ENCODE results near the gene TSPAN32. TPM values are rescaled to one million over a fixed set of nuclear protein-coding genes. Genes with fewer than 3 reads are reported as not detected.

The TSPAN32 gene
- total RNA-seq, 3 donors from 2014 or later: 2.9 to 4.6 (median 4.3) TPM

DNA sequence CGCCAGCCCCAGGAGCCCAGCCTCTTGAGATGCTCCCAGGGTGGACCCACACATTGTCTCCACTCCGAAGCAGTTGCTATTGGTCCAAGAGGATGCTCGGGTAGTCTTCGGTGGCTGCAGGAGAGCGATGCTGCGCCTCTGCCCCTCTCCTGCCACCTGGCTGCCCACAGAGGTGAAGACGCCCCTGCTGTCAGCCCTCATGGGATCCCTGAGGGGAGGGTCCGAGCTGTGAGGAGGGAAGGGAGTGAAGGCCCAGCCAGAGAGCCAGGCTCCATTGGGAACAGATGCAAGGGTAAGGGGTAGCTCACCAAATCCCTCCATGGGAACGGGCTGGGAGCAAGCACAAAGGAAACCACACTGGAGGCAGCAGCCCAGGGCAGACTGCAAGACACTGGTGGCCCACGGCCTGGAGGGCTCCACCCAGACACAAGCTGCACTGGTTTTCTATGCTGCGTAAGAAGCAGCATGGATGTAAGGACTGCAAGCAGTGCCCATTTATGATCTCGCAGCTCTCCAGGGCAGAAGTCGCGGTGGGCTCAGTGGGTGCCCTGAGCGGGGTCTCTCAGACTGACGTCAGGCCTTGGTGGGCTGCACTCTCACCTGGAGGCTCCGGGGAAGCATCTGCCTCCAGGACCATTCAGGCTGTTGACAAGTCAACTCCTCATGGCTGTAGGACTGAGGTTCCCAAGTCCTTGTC, 15.7 kb downstream of the TSPAN32 start:
- H3K4me1 Mint-ChIP-seq (ENCODE audit: low read depth): peaks cover 6% of the 10 kb centered on the region
- ATAC-seq (no peak), DNase-seq (no peak)
- H3K9me3 Mint-ChIP-seq: no peaks in the 10 kb centered on the region
- H3K36me3 Mint-ChIP-seq (ENCODE audit: insufficient read depth): no peaks in the 10 kb centered on the region
- H3K27me3 Mint-ChIP-seq (ENCODE audit: low read depth): peaks cover 6% of the 10 kb centered on the region
- H3K4me3 Mint-ChIP-seq: no peak overlapping the region

DNA sequence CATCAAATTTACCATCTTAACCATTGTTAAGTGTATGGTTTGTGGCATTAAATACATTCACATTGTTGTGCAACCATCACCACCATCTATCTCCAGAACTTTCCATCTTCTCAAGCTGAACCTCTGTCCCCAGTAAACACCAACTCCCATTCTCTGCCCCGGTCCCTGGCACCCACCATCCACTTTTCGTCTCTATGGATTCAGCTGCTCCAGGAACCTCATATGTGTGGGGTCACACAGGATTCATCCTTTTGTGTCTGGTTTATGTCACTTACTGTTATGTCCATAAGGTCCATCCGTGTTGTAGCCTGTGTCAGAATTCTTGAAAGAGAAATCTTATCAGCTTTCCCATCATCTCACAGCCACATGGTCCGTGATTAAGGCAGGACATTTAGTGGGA, 16.3 kb downstream of the TSPAN32 start:
- no peak overlapping the region for H3K4me3 Mint-ChIP-seq
- no peak for ATAC-seq
- DNase-seq: no peak
- H3K9me3 Mint-ChIP-seq: peaks cover 6% of the 10 kb centered on the region
- peaks cover 6% of the 10 kb centered on the region for H3K27me3 Mint-ChIP-seq (ENCODE audit: low read depth)
- H3K36me3 Mint-ChIP-seq (ENCODE audit: insufficient read depth): no peaks in the 10 kb centered on the region
- peaks cover 5% of the 10 kb centered on the region for H3K4me1 Mint-ChIP-seq (ENCODE audit: low read depth)

DNA sequence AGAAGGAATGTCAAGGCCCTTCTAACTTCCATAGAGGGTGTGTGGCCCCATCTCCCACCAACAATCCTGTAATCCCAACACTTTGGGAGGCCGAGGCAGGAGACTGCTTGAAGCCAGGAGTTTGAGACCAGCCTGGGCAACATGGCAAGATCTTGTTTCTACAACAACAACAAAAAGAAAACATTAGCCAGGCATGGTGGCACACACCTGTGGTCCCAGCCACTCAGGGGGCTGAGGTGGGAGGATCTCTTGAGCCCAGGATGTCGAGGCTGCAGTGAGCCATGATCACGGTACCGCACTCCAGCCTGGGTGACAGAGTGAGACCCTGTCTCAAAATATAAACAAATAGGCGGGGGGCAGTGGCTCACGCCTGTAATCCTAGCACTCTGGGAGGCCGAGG, 16.9 kb downstream of the TSPAN32 start:
- no peak for ATAC-seq
- Mint-ChIP-seq H3K4me1 (ENCODE audit: low read depth) (peaks cover 5% of the 10 kb centered on the region), H3K36me3 (ENCODE audit: insufficient read depth) (no peaks in the 10 kb centered on the region), H3K27me3 (ENCODE audit: low read depth) (peaks cover 6% of the 10 kb centered on the region), H3K4me3 (no peak overlapping the region), H3K9me3 (peaks cover 11% of the 10 kb centered on the region)
- DNase-seq: no peak

DNA sequence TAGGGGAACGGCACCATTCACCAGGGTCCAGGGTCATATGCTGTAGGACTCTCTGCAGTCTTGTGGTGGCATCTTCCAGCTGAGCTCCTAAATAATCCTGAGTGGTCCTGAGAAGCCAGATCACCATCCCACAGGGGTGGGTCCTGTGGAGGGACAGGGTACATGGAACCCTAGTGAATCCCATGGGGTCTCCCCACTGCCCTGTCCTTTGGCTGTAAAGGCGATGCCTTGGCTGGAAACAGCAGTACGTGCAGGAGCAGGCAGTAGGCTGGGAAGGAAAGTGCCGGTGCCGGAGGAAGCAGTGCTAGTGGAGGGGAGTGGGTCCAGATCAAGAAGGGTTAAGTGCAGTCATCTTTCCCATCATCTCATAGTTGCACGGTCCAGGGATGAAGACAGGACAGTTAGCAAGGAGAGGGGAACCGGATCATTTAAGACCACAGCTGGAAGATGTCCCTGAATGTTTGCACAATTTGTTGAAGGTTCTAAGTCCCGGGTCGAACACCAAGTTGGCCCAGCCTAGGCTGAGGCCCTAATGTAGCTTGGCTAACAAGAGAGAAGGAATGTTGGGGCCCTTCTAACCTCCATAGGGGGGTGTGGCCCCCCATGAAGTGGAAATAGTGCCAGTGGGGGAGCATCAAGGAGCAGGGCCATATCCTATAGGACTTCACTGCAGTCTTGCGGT, 18.1 kb downstream of the TSPAN32 start:
- peaks cover 11% of the 10 kb centered on the region for H3K9me3 Mint-ChIP-seq
- H3K36me3 Mint-ChIP-seq (ENCODE audit: insufficient read depth): no peaks in the 10 kb centered on the region
- ATAC-seq: no peak
- H3K4me1 Mint-ChIP-seq (ENCODE audit: low read depth): peaks cover 5% of the 10 kb centered on the region
- no peak for DNase-seq
- no peak overlapping the region for H3K4me3 Mint-ChIP-seq
- H3K27me3 Mint-ChIP-seq (ENCODE audit: low read depth): peaks cover 6% of the 10 kb centered on the region

DNA sequence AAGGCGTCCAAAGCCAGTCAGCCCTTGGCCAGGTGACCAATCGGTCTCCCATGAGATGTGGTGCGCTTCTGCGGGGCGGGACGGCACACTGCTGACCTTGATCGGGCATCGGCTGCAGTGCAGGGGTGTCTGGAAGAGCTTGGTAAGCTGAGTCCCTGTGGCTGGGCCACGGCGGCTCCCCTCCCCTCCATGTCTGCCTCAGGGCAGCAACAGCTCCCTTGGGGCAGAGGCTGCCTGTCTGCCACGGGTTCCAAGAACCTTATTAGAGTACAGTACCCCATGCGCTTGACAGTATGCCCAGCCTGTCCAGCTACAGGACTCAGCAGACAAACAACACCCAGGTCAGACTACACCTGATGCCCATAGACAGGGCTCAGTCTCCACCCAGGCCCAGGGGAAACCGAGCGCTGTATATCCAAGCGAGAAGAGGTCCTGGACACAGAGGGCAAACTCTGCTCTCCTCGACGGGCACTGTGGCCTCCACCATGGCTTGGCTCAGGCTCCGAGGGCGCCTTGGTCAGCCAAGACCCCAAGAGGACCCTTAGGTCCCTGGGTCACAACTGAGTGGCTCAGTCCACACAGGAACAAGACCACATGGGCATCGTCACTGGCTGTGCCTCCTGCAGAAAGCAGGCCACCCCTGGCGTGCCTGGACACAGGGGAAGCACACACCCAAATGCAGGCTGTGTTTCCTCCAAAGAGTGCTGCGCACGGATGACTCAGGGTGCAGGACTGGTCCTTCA, 18.9 kb downstream of the TSPAN32 start:
- Mint-ChIP-seq H3K36me3 (ENCODE audit: insufficient read depth) (no peaks in the 10 kb centered on the region), H3K9me3 (peaks cover 11% of the 10 kb centered on the region), H3K27me3 (ENCODE audit: low read depth) (peaks cover 10% of the 10 kb centered on the region), H3K4me3 (no peak overlapping the region), H3K4me1 (ENCODE audit: low read depth) (peaks cover 5% of the 10 kb centered on the region)
- no peak for DNase-seq
- ATAC-seq: no peak

DNA sequence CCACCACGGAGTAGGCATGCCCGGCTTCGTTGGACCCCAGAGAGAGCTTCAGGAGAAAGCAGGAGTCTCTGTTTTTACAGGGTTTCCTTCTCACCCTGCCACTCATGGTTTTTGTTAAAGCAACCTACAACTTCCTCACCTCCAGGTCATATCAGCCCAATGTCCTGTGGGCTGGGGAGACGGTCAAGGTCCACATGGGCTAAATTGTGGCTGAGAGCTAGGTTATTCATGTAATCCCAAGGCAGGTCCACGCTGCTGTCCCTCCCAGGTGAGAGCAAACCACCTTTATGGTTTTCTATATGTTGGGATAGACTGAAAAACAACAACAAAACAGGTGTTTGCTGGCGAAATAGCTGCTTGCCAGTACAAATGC, 19.5 kb downstream of the TSPAN32 start:
- ATAC-seq: no peak
- peaks cover 13% of the 10 kb centered on the region for H3K27me3 Mint-ChIP-seq (ENCODE audit: low read depth)
- H3K9me3 Mint-ChIP-seq: peaks cover 11% of the 10 kb centered on the region

DNA sequence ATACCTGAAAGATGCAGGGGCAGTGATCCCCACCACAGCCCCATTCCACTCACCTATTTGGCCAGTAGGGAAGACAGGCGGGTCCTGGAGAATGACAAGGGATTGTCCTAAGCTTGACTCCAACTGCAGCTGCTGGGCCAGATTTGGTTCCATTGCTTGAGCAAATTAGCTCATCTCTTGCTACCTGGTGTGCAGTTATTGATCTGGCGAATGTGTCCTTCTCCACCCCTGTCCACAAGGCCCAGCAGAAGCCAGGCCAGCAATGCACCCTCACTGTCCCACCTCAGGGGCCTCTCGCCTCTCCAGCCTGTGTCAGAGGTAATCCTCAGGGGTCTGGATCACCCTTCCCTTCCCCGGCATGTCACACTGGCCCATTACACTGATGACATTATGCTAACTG, 23.3 kb downstream of the TSPAN32 start:
- ATAC-seq: no peak
- Mint-ChIP-seq H3K4me1 (ENCODE audit: low read depth) (no peaks in the 10 kb centered on the region), H3K9me3 (peaks cover 11% of the 10 kb centered on the region), H3K27me3 (ENCODE audit: low read depth) (peaks cover 25% of the 10 kb centered on the region), H3K4me3 (no peak overlapping the region), H3K36me3 (ENCODE audit: insufficient read depth) (no peaks in the 10 kb centered on the region)
- DNase-seq: no peak

More for the DNA sequence above, 19.5 kb downstream of the TSPAN32 start:
- H3K36me3 Mint-ChIP-seq (ENCODE audit: insufficient read depth): no peaks in the 10 kb centered on the region
- no peak for DNase-seq
- H3K4me3 Mint-ChIP-seq: no peak overlapping the region
- peaks cover 5% of the 10 kb centered on the region for H3K4me1 Mint-ChIP-seq (ENCODE audit: low read depth)

DNA sequence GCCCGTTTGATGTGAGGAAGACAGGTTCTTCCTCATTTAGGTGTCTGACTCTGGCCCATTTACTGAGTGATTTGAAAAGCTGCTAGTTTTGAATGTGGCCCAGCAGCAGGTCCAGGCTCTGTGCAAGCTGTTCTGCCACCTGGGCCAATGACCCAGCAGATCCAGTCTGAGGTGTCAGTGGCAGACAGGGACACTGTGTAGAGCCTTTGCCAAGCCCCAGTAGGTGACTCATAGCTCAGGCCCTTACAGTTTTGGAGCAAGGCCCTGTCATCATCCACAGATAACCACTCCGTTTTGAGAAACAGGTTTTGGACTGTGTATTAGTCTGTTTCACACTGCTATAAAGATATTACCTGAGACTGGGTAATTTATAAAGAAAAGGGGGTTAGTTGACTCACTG, 23.9 kb downstream of the TSPAN32 start:
- no peak for DNase-seq
- Mint-ChIP-seq H3K36me3 (ENCODE audit: insufficient read depth) (no peaks in the 10 kb centered on the region), H3K9me3 (peaks cover 15% of the 10 kb centered on the region), H3K4me1 (ENCODE audit: low read depth) (no peaks in the 10 kb centered on the region), H3K4me3 (no peak overlapping the region), H3K27me3 (ENCODE audit: low read depth) (peaks cover 28% of the 10 kb centered on the region)
- no peak for ATAC-seq

DNA sequence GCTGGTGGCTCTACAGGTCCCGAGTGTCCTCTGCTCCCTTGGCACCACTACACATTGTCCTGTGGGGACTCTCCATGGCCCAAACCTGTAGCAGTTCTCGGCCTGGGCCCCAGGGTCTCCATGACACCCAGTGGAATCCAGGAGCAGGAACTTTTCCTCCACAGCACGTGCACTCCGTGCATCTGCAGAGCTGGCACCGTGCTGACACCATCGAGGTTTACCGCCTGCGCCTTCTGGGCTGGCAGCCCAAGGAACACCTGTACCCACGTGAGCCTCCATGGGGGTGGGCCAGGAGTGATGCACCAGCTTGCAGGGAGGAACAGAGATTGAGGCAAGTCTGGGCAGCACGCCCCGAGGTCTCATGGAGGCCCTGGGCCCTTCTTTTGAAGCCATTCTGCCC, 25.2 kb downstream of the TSPAN32 start:
- H3K4me1 Mint-ChIP-seq (ENCODE audit: low read depth): no peaks in the 10 kb centered on the region
- H3K27me3 Mint-ChIP-seq (ENCODE audit: low read depth): peaks cover 28% of the 10 kb centered on the region
- no peak for ATAC-seq
- H3K36me3 Mint-ChIP-seq (ENCODE audit: insufficient read depth): no peaks in the 10 kb centered on the region
- DNase-seq: no peak
- peaks cover 19% of the 10 kb centered on the region for H3K9me3 Mint-ChIP-seq
- H3K4me3 Mint-ChIP-seq: no peak overlapping the region

DNA sequence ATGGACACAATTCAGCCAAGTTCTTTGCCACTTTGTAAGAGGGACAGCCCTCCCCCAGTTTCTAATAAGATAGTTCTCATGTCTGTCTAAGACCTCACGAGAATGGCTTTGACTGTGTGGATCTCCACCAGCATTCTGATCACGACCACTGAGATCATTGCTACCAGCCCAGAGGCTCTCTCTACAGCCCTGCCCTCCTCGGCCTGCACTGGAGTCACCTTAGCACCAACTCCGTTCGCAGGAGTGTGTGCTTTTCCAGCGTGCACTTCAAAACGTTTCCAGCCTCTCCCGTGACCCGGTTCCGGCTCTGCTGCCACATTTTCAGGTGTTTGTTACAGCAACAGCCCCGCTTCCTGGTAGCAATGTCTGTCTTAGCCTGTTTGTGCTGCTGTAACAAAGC, 26.2 kb downstream of the TSPAN32 start:
- H3K9me3 Mint-ChIP-seq: peaks cover 15% of the 10 kb centered on the region
- H3K27me3 Mint-ChIP-seq (ENCODE audit: low read depth): peaks cover 28% of the 10 kb centered on the region
- DNase-seq: no peak
- ATAC-seq: no peak
- H3K4me3 Mint-ChIP-seq: no peak overlapping the region
- no peaks in the 10 kb centered on the region for H3K36me3 Mint-ChIP-seq (ENCODE audit: insufficient read depth)
- H3K4me1 Mint-ChIP-seq (ENCODE audit: low read depth): no peaks in the 10 kb centered on the region

DNA sequence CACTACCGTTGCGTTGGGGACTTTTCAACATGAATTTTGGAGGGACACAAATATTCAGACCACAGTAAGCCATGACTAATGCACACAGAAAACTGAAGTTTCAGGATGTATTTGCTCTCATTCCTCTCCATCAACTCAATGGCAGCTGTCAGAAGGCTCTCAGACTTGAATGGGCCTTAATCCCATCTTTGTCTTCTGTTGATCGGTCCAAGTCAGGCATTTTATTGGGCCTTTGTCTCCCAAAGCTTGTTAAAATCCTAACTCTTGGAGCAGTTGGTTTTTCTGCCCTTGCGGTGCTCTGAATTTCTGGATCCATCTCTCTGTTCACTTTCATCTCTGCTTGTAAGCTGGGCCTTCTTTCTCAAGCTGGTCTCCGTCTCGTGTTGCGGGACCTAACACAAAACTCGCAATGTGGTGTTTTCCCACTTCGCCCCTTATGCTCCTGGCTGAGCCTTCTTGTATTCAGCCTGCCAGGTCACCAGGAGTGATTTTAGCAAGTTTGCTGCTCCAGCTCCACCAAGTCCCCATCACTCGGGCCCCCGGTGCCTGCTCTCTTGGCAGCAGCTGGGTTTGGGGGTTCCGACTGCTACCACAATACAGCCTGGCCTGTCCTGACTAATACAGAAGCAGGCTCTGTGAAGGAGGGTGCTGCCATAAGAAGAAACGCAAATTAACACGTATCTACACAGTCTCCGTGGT, 27.0 kb downstream of the TSPAN32 start:
- no peak for DNase-seq
- ATAC-seq: no peak
- H3K36me3 Mint-ChIP-seq (ENCODE audit: insufficient read depth): no peaks in the 10 kb centered on the region
- peaks cover 9% of the 10 kb centered on the region for H3K9me3 Mint-ChIP-seq
- H3K4me1 Mint-ChIP-seq (ENCODE audit: low read depth): no peaks in the 10 kb centered on the region
- peaks cover 28% of the 10 kb centered on the region for H3K27me3 Mint-ChIP-seq (ENCODE audit: low read depth)
- H3K4me3 Mint-ChIP-seq: no peak overlapping the region

DNA sequence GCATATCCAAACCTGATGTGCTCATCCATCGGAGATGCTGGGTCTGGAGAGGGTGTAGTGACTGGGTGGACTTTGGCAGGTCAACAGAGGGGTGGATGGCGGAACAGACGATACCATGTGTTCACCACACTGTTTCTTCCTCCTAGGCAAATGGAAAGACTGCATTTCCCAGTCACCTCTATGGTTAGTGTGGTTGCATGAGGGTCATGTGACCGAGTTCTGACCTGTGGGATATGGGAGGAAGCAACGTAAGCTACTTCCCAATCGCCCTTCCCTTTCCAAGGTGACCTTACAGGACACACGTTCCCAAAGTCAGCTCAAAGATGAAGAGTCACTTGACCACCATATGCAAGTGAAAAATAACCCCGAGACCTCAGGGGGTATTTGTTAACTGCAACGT, 27.7 kb downstream of the TSPAN32 start:
- H3K9me3 Mint-ChIP-seq: peaks cover 9% of the 10 kb centered on the region
- no peak overlapping the region for H3K4me3 Mint-ChIP-seq
- H3K36me3 Mint-ChIP-seq (ENCODE audit: insufficient read depth): no peaks in the 10 kb centered on the region
- no peaks in the 10 kb centered on the region for H3K4me1 Mint-ChIP-seq (ENCODE audit: low read depth)
- peaks cover 28% of the 10 kb centered on the region for H3K27me3 Mint-ChIP-seq (ENCODE audit: low read depth)
- ATAC-seq: no peak
- DNase-seq: no peak

DNA sequence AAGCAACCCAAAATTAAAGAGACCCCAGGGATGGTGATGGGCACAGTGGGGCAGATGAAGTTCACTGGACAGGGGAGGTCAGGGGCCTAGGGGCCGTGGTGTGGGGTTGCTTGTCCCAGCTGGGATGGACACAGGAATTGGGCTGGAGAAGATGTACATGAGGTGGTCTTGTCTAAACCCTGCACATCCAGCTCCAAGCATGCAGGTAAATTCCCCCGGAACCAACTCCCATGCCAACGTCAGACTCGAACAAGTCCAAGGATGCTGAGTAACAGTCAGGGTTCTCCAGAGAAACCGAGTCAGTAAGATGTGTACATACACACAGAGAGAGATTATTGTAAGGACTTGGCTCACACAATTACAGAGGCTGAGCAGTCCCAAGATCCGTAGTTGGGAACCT, 28.9 kb downstream of the TSPAN32 start:
- Mint-ChIP-seq H3K36me3 (ENCODE audit: insufficient read depth) (no peaks in the 10 kb centered on the region), H3K4me3 (no peak overlapping the region), H3K4me1 (ENCODE audit: low read depth) (no peaks in the 10 kb centered on the region), H3K27me3 (ENCODE audit: low read depth) (peaks cover 23% of the 10 kb centered on the region), H3K9me3 (peaks cover 9% of the 10 kb centered on the region)
- ATAC-seq (no peak), DNase-seq (no peak)

DNA sequence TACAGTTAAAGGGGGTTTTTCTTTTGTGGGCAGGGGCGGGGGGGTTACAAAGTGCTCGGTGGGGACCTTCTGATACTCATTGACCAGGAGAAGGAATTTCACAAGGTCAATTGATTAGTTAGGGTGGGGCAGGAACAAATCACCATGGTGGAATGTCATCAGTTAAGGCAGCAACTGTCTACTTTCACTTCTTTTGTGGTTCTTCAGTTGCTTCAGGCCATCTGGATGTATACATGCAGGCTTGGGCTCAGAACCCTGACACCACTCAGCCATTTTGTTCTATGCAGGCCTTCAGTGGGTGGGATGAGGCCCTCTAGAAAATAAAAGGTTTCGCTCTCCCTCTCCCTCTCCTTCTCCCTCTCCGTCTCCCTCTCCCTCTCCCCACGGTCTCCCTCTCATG, 29.6 kb downstream of the TSPAN32 start:
- no peak for DNase-seq
- Mint-ChIP-seq H3K27me3 (ENCODE audit: low read depth) (peaks cover 22% of the 10 kb centered on the region), H3K4me3 (no peak overlapping the region), H3K9me3 (peaks cover 9% of the 10 kb centered on the region), H3K4me1 (ENCODE audit: low read depth) (no peaks in the 10 kb centered on the region), H3K36me3 (ENCODE audit: insufficient read depth) (no peaks in the 10 kb centered on the region)
- no peak for ATAC-seq

Measured in activated T-cell treated with anti-CD3 and anti-CD28 coated beads, Interleukin-2, amount 50 U/mL, for 4 hours (primary cell).